Stimulated activated CD8-positive, alpha-beta memory T cell treated with anti-CD3 and anti-CD28 coated beads, Interleukin-4, amount 100 ng/mL, for 48 hours (primary cell): ENCODE data around the gene NELL1.

Experiments used
- DNase-seq: peaks from one replicate; pipeline ENCODE4 v3.0.0-alpha.2; 2020

Gene NELL1

DNA sequence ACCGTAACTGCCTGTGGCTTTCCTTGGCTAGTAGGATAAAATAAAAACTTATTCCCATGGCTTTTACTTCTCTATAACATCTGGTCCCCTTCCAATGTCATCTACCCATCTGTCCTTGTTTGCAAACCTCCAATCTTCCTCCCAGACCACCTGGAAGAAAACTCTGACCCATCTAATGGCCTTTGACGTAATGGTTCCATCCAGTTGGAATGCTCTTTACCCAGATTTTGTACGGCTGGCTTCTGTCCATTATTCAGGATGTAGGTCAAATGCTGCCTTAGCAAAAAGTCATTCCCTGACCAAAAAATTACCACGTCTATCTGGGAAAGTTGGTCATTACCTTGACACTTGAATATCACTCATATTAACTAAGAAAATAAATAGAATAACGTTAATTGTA lies 945.6 kb downstream of the NELL1 start:
- DNase-seq: no peak

DNA sequence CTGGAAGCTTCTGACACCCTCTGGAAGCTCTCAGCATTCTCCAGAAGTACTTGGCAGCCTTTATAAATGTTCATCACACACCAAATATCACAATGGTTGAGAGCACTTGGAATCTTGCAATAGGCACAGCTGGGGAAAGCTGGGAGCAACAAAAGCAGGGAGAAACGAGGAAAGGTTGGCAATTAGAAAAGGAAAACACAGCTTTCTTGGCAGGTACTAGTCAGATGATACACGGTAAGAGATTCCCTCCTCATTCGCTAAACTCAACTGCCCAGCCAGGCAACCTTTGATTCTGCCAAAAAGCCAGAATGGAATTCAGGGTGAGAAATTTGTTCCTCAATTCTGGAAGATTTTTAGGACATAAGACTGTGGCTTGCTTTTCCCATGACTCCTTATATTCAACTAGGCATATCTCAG lies 946.6 kb downstream of the NELL1 start:
- no peak for DNase-seq

DNA sequence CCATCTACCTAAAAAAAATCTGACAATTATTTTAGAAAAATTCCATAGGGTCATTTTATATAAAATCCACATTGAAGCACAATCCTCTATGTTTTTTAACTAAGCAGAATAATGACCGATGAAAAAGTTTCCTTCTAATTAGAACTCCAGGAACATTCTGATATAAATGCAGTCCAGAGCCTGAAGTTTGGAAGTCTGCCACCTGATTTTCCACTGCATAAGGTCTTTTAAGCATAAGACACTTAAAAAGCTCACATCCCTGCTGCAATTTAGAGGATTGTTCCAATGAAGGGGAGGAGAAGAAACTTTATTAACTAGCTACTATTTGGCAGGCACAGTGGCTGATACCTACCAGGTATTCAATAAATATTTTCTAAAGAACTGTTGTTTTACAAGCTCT lies 953.2 kb downstream of the NELL1 start:
- no peak for DNase-seq

DNA sequence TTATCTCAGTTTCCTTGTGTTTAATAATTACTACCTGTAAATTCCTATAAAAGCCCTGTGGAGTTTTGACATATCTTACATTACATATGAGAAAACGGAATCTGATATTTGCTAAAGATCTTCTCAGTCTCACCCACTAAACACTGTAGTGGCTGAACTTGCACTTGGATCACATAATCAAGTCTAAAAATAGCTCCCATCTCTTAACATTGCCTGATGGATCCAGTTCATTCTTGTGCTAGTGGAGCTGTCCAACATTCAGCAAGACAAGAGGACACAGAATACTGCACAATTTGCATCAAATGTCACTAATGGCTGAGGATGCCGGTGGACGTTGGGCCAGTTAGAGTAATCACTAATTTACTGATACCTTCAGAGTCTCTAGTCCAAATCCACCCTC lies 953.6 kb downstream of the NELL1 start:
- DNase-seq: no peak
